ENCODE measurements around the gene AK9. TPM values are rescaled to one million over a fixed set of nuclear protein-coding genes. Genes with fewer than 3 reads are reported as not detected.
"Not testable (repeated sequence)": the region's sequence is repeated elsewhere in the genome, so short reads cannot be mapped to it uniquely, and the experiment has no call there.

The AK9 gene
- total RNA-seq, 1 donor from 2014 or later, result 8.3 TPM

GRCh38 chr6:109702791-109703190 is 11.8 kb upstream of the AK9 start:
- intact Hi-C loops (cut with DNase I), result no loop called here

GRCh38 chr6:109701774-109702173 is 10.8 kb upstream of the AK9 start:
- intact Hi-C loops (cut with DNase I), result no loop called here

More at GRCh38 chr6:109702791-109703190, 11.8 kb upstream of the AK9 start:
- DNase-seq (ENCODE audit: low spot score), result no peak

GRCh38 chr6:109701221-109701620 is 10.2 kb upstream of the AK9 start:
- intact Hi-C loops (cut with DNase I), result no loop called here

More at GRCh38 chr6:109701774-109702173, 10.8 kb upstream of the AK9 start:
- DNase-seq (ENCODE audit: low spot score), result no peak

GRCh38 chr6:109696355-109696754 is 5.4 kb upstream of the AK9 start:
- no peak for DNase-seq (ENCODE audit: low spot score)
- intact Hi-C loops (cut with DNase I), result loop anchor here (10.0 kb wide), 1 partner anchor 172 kb away; no protein-coding TSS in a partner anchor

More at GRCh38 chr6:109701221-109701620, 10.2 kb upstream of the AK9 start:
- no peak for DNase-seq (ENCODE audit: low spot score)

DNA sequence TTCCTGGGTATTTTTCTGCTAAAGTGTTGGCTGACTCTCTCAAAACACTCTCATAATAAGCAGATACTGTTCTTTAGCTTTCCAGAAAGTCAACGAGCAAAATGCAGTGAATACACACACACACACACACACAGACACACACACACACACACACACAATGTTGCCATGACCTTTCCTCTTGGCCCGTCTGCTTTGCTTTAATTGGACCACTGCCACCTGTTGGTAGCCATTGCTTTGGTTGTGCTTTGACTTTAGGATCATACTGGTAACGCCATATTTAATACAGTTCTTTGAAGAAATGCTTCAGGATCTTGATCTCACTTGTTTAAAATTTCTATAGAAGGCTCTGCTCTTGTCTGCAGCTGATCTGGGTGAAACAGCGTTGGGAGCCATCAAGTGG is 4.5 kb upstream of the AK9 start:
- no peak for DNase-seq (ENCODE audit: low spot score)
- intact Hi-C loops (cut with DNase I), result loop anchor here (10.0 kb wide), 1 partner anchor 171 kb away; no protein-coding TSS in a partner anchor

DNA sequence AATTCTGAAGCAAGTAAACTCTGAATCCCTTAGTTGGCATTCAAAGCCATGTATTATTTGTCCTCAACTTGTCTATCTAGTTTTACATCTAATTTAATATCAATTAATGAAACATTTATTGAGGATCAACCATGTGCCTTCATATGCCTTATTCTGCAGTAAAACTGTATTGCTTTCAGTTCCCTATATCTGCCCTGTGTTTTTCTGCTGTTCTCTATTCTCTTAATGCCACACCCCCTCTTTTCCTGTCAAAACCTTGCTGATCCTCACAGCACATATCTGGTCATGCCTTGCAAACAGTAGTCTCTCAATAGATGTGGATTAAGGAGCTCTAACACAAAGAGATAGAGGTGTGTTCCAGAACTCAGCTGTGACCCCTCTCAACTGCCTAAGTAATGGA is 2.1 kb upstream of the AK9 start:
- no peak for DNase-seq (ENCODE audit: low spot score)
- intact Hi-C loops (cut with DNase I), result loop anchor here (5.0 to 10.0 kb wide), 2 partner anchors 168 to 489 kb away; partner anchors contain the start of gene CDC40

GRCh38 chr6:109690373-109690736 is 647 bp downstream of the AK9 start:
- intact Hi-C loops (cut with DNase I), result loop anchor here (5.0 to 10.0 kb wide), 2 partner anchors 166 to 492 kb away; partner anchors contain the start of gene CDC40
- no peak for DNase-seq (ENCODE audit: low spot score)

DNA sequence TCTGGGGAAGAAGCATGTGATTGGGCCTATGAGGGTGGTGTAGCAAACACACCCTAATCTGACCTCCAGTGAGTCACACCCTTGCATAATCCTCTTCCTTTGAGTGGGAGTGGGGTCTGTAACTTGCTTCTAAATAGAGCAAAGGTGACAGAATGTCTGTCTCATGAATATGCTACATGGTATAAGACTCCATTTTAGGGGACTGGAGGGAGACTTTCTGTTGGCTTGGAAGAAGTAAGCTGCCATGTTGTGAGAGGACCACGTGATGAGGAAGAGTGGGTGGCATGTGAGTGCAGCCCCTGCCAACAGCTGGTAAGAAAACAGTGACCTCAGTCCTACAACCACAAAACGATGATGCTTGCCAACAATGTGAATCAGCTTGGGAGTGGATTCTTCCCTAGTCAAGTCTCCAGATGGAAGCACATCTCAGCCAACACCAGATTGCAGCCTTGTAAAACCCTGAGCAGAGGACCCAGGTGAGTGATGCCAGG is 3.7 kb downstream of the AK9 start:
- intact Hi-C loops (cut with DNase I), result no loop called here
- no peak for DNase-seq (ENCODE audit: low spot score)

GRCh38 chr6:109686566-109687265 is 4.3 kb downstream of the AK9 start:
- DNase-seq (ENCODE audit: low spot score), result no peak
- intact Hi-C loops (cut with DNase I), result no loop called here

GRCh38 chr6:109678661-109679505 is 12.1 kb downstream of the AK9 start:
- intact Hi-C loops (cut with DNase I), result not testable (repeated sequence)

DNA sequence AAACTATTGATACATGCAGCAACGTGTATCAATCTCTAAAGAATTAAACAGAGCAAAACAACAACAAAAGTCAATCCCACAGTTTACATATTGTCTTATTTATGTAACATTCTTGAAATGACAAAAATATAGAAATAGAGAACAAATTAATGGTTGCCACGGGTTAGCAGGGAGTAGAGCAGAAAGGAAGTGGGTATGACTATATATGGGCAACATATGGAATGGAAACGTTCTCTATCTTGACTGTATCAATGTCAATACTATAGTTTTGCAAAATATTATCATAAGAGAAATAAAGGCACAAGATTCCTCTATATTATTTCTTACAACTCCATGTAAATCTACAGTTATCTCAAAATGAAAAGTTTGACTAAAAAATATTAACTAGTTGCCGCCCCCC is 12.8 kb downstream of the AK9 start:
- intact Hi-C loops (cut with DNase I), result no loop called here
- no peak for DNase-seq (ENCODE audit: low spot score)

More at GRCh38 chr6:109678661-109679505, 12.1 kb downstream of the AK9 start:
- not testable (repeated sequence) for DNase-seq (ENCODE audit: low spot score)

GRCh38 chr6:109676724-109677123 is 14.3 kb downstream of the AK9 start:
- intact Hi-C loops (cut with DNase I), result no loop called here
- DNase-seq (ENCODE audit: low spot score), result no peak

DNA sequence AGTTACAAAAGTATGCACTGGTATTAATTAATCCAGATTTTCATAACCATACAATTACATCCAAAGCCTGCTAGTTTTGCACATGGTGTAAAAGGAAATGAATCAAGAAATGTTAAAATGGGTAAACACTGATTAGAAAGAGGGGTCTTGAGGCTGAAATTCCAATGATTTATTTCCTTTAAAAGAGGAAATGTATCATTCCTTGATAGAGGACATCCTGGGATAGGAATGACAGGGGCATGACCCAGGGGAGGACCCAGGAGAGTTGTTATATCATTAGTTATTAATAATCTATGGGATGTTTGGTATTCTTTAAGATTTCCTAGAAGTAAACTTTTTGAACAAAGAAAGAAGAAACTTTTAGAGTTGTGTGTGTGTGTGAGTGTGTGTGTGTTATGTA is 18.2 kb downstream of the AK9 start:
- DNase-seq (ENCODE audit: low spot score), result no peak
- intact Hi-C loops (cut with DNase I), result no loop called here

- DNase-seq (ENCODE audit: low spot score), result no peak
- intact Hi-C loops (cut with DNase I), result no loop called here
These were observed 18.8 kb downstream of the AK9 start for GRCh38 chr6:109672175-109672574.

- intact Hi-C loops (cut with DNase I), result no loop called here
- DNase-seq (ENCODE audit: low spot score), result no peak
These were observed 19.3 kb downstream of the AK9 start for GRCh38 chr6:109671733-109672132.

DNA sequence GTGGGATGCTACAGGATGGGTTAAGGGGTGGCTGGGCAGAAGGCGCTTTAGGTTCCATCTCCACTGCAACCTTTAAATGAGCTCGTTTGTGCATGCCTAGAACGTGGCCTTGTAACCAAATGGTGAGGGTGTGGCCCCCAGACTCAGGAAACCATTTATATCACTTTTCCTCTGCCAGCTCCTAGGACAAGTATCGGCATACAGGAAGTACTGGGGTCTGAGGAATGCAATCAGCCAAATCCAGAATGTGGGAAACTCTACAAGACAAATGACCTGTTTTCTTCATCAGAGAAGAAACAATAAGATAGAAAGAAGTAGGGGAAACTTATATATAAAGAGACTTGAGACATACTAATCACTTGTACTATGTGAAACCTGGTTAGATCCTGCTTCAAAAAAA is 21.2 kb downstream of the AK9 start:
- no peak for DNase-seq (ENCODE audit: low spot score)
- intact Hi-C loops (cut with DNase I), result no loop called here

GRCh38 chr6:109662192-109662591 is 28.8 kb downstream of the AK9 start:
- no peak for DNase-seq (ENCODE audit: low spot score)
- intact Hi-C loops (cut with DNase I), result no loop called here

DNA sequence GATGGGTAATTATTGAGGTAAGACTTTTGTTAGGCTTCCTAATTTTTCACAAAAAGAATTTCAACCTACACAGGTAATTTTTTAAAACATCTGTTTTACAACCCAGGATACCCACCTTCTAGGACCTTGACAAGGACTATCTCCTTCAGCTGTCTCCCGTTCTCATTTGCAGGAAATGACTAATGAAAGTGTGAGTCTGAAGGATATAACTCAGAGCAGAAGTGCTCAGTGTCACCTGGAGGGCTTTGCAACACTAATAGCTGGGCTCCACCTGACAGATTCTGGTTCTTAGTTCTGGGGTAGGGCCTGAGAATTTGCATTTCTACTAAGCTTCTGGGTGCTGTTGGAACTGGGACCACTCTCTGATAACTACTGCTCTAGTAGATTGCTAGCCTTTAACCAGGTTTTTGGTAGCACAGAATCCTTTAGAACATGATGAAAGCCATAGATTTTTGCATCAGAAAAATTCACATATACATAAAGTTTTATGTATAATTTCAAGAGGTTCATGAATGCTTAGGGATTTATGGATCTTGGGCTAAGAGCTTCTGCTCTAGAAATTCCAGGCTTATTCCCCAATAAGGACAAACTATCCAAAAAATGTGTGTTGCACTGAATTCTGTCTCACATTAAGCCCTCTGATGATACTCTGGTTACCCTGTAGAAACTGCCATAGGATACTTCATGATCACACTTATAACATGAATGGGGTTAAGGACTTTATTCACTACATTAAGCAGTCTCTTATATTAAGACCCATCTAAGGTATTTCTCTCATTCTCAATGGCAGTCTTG is 30.3 kb downstream of the AK9 start:
- intact Hi-C loops (cut with DNase I), result no loop called here
- no peak for DNase-seq (ENCODE audit: low spot score)

- DNase-seq (ENCODE audit: low spot score), result no peak
- intact Hi-C loops (cut with DNase I), result no loop called here
These were observed 35.2 kb downstream of the AK9 start for GRCh38 chr6:109655761-109656262.
